Posterior vena cava (tissue), 2 donors: ENCODE measurements around the gene SLC6A19. TPM values are rescaled to one million over a fixed set of nuclear protein-coding genes. Genes with fewer than 3 reads are reported as not detected.

Experiments
- DNase-seq: peaks from one replicate; pipeline ENCODE4 v3.0.0-alpha.2; 2020; ENCODE audit warnings: low spot score
- intact Hi-C, 2 donors: fragments of 100-400 bp; cut with DNase I; formaldehyde crosslinking; loops; one replicate each; pipeline versions ENCODE4 v1.14.1 to v1.14.2; 2022 to 2023
- total RNA-seq, 2 donors: library from RNA; stranded (reverse); fragmentation: NEBNext Ultra II Directional; extraction: Animal tissue kit (Norgen Biotek cat#: 25700); gene quantifications; one replicate each; pipeline ENCODE4 v1.2.1, GENCODE V29; 2021
- donor health status: DM: yes; HTN: yes; CAD: no.
- donor health status: DM: yes; HTN: yes; CAD: no.

The SLC6A19 gene
- total RNA-seq, 2 donors from 2014 or later, result 0.09 TPM; not detected in 1

- no peak for DNase-seq
- intact Hi-C loops, result no loop called here
Observed at GRCh38 chr5:1268056-1268455, 66.7 kb downstream of the SLC6A19 start.

- intact Hi-C loops, result no loop called here
- DNase-seq, result no peak
Observed at GRCh38 chr5:1268666-1269065, 67.3 kb downstream of the SLC6A19 start.

GRCh38 chr5:1270426-1270825, 69.0 kb downstream of the SLC6A19 start:
- no peak for DNase-seq
- intact Hi-C loops, result no loop called here

GRCh38 chr5:1270933-1271914, 69.8 kb downstream of the SLC6A19 start:
- intact Hi-C loops, result no loop called here
- no peak for DNase-seq

- DNase-seq, result no peak
- intact Hi-C loops, result no loop called here
Observed at GRCh38 chr5:1272201-1272600, 70.8 kb downstream of the SLC6A19 start.

GRCh38 chr5:1273745-1274144, 72.3 kb downstream of the SLC6A19 start:
- no peak for DNase-seq
- intact Hi-C loops, result no loop called here

- no peak for DNase-seq
- intact Hi-C loops, result no loop called here
Observed at GRCh38 chr5:1274471-1274870, 73.1 kb downstream of the SLC6A19 start.

Other genes with a start within 250 kb of the SLC6A19 start
- 1 to 10 TPM; 2.7 to 5.0 TPM for gene NKD2, start 192.8 kb upstream of the SLC6A19 start, total RNA-seq
- gene SLC12A7, start 89.5 kb upstream of the SLC6A19 start, total RNA-seq, result 10 to 100 TPM; 23.8 to 34.6 TPM
- not detected for gene SLC6A18, start 23.8 kb downstream of the SLC6A19 start, total RNA-seq
- gene TERT, start 93.5 kb downstream of the SLC6A19 start, total RNA-seq, result under 1 TPM in 1 of 2 donors, not detected in 1; 0.14 TPM
- 10 to 100 TPM; 56.5 to 65.9 TPM for gene CLPTM1L, start 143.5 kb downstream of the SLC6A19 start, total RNA-seq
- under 1 TPM; 0.10 to 0.19 TPM for gene SLC6A3, start 243.8 kb downstream of the SLC6A19 start, total RNA-seq